Measurements from ENCODE around the gene BAIAP2L1.

Gene BAIAP2L1

DNA sequence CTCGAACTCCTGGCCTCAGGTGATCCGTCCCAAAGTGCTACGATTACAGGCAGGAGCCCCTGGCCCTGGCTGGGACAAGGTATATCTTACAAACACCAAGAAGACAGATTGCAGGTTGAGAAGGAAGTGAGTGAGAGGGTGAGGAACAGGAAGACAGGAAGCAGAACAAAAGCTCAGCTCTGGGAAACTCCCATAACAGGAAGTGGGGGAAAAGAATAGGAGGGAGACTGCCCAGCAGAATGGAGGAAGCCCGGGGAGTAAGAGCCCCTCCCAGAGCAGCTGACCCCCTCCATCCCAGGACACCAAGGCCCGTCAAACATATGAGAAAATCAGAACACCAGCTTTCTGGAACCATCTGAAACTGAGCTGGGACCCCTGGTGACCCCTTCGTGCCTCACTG is 151.8 kb downstream of the BAIAP2L1 start:
- CTCF ChIA-PET = no interaction called here
- DNase-seq (ENCODE audit: low spot score) = no peak
- TF ChIP-seq, protein P1, sequence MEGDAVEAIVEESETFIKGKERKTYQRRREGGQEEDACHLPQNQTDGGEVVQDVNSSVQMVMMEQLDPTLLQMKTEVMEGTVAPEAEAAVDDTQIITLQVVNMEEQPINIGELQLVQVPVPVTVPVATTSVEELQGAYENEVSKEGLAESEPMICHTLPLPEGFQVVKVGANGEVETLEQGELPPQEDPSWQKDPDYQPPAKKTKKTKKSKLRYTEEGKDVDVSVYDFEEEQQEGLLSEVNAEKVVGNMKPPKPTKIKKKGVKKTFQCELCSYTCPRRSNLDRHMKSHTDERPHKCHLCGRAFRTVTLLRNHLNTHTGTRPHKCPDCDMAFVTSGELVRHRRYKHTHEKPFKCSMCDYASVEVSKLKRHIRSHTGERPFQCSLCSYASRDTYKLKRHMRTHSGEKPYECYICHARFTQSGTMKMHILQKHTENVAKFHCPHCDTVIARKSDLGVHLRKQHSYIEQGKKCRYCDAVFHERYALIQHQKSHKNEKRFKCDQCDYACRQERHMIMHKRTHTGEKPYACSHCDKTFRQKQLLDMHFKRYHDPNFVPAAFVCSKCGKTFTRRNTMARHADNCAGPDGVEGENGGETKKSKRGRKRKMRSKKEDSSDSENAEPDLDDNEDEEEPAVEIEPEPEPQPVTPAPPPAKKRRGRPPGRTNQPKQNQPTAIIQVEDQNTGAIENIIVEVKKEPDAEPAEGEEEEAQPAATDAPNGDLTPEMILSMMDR (conservative IDR thresholded peaks at IDR 0.05; ENCODE audit: low read depth) = no peak
- H3K27ac ChIP-seq = peak overlapping the region; percentile 10; the same call in 1 of the 2 replicates
- POLR2A ChIA-PET (ENCODE audit: low non-redundant PET) = no interaction called here

DNA sequence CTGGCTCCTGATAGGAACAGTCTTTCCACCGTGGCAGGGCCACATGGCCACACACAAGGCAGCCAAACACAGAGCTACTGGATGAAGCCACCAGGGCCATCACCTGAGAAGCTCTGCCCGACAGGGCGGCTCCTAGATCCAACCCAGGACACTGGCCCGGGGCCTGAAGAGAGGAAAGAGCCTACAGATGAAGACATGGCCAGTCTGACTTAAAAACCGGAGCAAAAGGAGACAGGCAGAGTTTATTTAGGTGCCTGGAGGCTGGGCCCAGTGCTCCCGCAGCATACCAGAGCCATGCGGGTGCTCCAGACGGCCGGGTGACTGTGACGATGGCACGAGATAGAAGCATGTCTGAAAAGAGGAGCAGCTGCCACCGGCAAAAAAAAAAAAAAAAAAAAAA is 152.7 kb downstream of the BAIAP2L1 start:
- ChIA-PET POLR2A (ENCODE audit: low non-redundant PET) (no interaction called here), CTCF (interaction anchor here (0.7 kb wide), 1 partner anchor 20 kb away, joined by 3 read pairs; no protein-coding TSS in a partner anchor)
- no peak for DNase-seq (ENCODE audit: low spot score)
- H3K27ac ChIP-seq = no peak overlapping the region
- TF ChIP-seq, protein P1 (conservative IDR thresholded peaks at IDR 0.05; ENCODE audit: low read depth) = no peak

DNA sequence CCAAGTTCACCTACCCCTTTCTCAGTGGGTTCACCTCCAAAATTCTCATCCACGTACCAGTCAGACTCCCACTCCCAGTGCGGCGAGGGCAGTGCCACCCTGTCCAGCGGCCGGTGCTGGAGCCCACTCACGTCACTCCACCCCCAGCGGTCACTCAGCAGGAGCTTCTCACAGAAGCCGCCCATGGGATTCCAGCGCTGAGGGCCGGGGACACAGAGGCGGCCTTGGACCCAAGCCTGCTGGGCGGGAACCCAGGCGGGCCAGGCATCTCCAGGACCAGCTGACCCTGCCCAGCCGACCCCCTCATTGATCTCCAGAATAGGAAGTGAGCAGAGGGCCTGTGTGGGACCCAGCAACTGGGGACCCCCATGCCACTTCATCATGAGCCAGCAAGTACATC is 156.0 kb downstream of the BAIAP2L1 start:
- H3K27ac ChIP-seq = no peak overlapping the region; the same call in 1 of the 2 replicates
- CTCF ChIA-PET = no interaction called here
- TF ChIP-seq, protein P1 (conservative IDR thresholded peaks at IDR 0.05; ENCODE audit: low read depth) = no peak
- no peak for DNase-seq (ENCODE audit: low spot score)
- POLR2A ChIA-PET (ENCODE audit: low non-redundant PET) = no interaction called here

DNA sequence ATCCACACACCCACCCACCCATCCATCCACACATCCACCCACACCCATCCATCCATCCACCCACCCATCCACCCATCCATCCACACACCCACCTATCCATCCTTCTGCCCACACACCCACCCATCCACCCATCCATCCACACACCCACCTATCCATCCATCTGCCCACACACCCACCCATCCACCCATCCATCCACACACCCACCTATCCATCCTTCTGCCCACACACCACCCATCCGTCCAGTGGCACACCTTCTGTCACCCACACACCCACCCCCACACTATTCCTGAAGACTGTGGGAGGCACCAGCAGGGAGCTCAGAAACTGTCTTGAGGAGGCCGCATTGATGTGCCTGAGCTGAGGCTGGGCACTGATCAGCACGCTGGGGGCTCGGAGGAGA is 158.0 kb downstream of the BAIAP2L1 start:
- TF ChIP-seq, protein P1 (conservative IDR thresholded peaks at IDR 0.05; ENCODE audit: low read depth) = no peak
- DNase-seq (ENCODE audit: low spot score) = no peak
- CTCF ChIA-PET = no interaction called here
- POLR2A ChIA-PET (ENCODE audit: low non-redundant PET) = no interaction called here
- no peak overlapping the region for H3K27ac ChIP-seq

DNA sequence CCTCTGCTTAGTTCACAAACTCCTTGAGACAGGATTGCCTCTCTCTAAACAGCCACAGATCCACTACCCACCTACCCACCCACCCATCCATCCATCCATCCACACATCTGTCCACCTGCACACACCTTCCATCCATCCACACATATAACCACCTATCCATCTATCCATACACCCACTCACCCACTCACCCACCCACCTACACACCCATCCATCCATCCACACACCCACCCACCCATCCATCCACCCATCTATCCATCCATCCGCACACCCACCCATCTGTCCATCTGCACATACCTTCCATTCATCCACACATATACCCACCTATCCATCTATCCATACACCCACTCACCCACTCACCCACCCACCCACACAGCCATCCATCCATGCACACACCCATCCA is 158.5 kb downstream of the BAIAP2L1 start:
- POLR2A ChIA-PET (ENCODE audit: low non-redundant PET) = no interaction called here
- TF ChIP-seq, protein P1 (conservative IDR thresholded peaks at IDR 0.05; ENCODE audit: low read depth) = no peak
- CTCF ChIA-PET = no interaction called here
- DNase-seq (ENCODE audit: low spot score) = no peak
- H3K27ac ChIP-seq = no peak overlapping the region

DNA sequence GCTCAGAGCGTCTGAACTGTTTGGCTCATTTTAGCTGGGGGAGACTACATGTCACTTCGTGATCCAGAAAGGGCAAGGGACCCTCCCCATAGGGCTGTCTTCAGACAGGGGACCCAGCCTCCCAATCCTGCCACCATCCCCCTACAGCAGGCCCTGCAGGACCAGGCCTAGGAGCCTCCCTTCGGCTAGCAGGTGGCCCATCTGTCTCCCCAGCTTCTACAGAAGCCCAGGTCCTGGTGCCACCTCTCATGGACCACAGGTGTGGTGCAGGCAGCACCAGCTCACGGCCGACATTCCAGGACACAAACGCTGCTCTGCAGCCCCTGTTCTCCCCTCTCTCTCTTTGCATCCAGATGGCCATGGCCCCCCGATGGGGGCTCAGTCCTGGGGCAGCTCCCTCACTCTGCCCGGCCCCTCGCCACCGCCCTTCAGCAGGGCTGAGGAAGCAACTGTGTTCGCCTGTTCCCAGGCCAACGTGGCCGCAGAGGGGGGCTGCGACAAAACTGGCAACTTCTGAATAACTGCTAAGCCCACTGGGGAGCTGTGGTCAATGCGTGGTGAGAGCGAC is 159.1 kb downstream of the BAIAP2L1 start:
- POLR2A ChIA-PET (ENCODE audit: low non-redundant PET) = no interaction called here
- no peak overlapping the region for H3K27ac ChIP-seq
- DNase-seq (ENCODE audit: low spot score) = no peak
- TF ChIP-seq, protein P1 (conservative IDR thresholded peaks at IDR 0.05; ENCODE audit: low read depth) = no peak
- CTCF ChIA-PET = no interaction called here
